ENCODE results near the gene FLG2. TPM values are rescaled to one million over a fixed set of nuclear protein-coding genes. Genes with fewer than 3 reads are reported as not detected.

The FLG2 gene
- total and polyA plus RNA-seq, 2 of the 8 experiments (the other 6 are each of a cell fraction or from before 2014, with no cell fraction given) = not detected

DNA sequence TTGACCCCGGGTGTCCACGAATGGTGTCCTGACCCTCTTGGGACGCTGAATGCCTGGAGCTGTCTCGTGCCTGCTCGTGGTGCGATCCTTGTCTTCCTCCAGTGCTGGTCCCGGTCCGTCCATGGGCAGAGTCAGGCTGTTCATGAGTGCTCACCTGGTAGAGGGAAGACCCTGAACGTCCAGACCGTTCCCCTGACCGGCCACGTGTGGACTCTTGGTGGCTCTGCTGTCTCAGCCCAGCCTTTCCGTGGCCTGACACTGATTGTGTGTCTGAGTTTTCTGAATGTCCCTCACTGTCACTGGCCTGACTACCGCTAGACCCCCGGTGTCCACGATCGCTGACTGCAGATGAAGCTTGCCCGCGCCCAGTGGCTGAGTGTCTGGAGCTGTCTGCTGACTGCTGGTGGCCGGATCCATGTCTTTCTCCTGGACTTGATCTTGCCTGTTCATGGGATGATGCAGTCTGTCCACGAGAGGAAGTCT, 46.4 kb downstream of the FLG2 start:
- CTCF ChIA-PET (ENCODE audit: partially characterized antibody) = no interaction called here
- TF ChIP-seq RXRA (IDR thresholded peaks at IDR 0.05; ENCODE audit: insufficient read depth, low read depth, low read length) = no peak
- TF ChIP-seq, protein P1, sequence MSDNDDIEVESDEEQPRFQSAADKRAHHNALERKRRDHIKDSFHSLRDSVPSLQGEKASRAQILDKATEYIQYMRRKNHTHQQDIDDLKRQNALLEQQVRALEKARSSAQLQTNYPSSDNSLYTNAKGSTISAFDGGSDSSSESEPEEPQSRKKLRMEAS (IDR thresholded peaks at IDR 0.05) = no peak
- TF ChIP-seq CHD2 (IDR thresholded peaks at IDR 0.05; ENCODE audit: low read length) = no peak
- no peak for TF ChIP-seq GTF2F1 (IDR thresholded peaks at IDR 0.05; ENCODE audit: borderline replicate concordance, low read depth, low read length)
- TF ChIP-seq BRCA1 (IDR thresholded peaks at IDR 0.05; ENCODE audit: low read depth, low read length) = no peak
- TF ChIP-seq CREB1 (IDR thresholded peaks at IDR 0.05) = no peak
- TF ChIP-seq JUND (IDR thresholded peaks at IDR 0.05; ENCODE audit: low read length) = no peak
- TF ChIP-seq POU5F1 (IDR thresholded peaks at IDR 0.05; ENCODE audit: low read depth, low read length) = no peak
- no peak for TF ChIP-seq EP300 (IDR thresholded peaks at IDR 0.05; ENCODE audit: borderline replicate concordance in 1 of 2, low read depth in 2 of 2, low read length in 2 of 2)
- TF ChIP-seq RAD21 (IDR thresholded peaks at IDR 0.05 in 1 of 2, conservative IDR thresholded peaks at IDR 0.05 in 1 of 2; ENCODE audit: low read depth in 2 of 2, low read length in 2 of 2) = no peak

More for the DNA sequence above, 46.4 kb downstream of the FLG2 start:
- Histone ChIP-seq H3K79me1 (ENCODE audit: low read depth, low read length) (no peaks in the 10 kb centered on the region), H3K23me2 (ENCODE audit: low read depth, low read length) (no peaks in the 10 kb centered on the region), H2BK5ac (ENCODE audit: low read depth, low read length) (no peak overlapping the region), H4K5ac (ENCODE audit: insufficient read length, low read depth, low read length) (no peak overlapping the region), H3K36me3 (ENCODE audit: control insufficient read depth in 2 of 4, insufficient read depth in 4 of 4, low read length in 3 of 4) (no peaks in the 10 kb centered on the region), H2BK120ac (replicated peaks; ENCODE audit: low read depth, low read length) (no peak overlapping the region), H3K4me1 (replicated peaks in 1 of 4; ENCODE audit: control insufficient read depth in 3 of 4, insufficient read depth in 4 of 4, low read length in 3 of 4) (no peaks in the 10 kb centered on the region), H2AFZ (ENCODE audit: low read length) (no peak overlapping the region), H2BK12ac (ENCODE audit: low read depth, low read length) (no peak overlapping the region), H3K9ac (replicated peaks in 1 of 4; ENCODE audit: extremely low read depth in 1 of 4, low read depth in 3 of 4, low read length in 3 of 4) (no peak overlapping the region), H2BK20ac (ENCODE audit: low read length) (no peak overlapping the region), H4K20me1 (replicated peaks in 1 of 2; ENCODE audit: control insufficient read depth in 1 of 2, insufficient read depth in 2 of 2, low read length in 2 of 2) (no peaks in the 10 kb centered on the region), H3K27ac (ENCODE audit: low read depth, low read length) (no peak overlapping the region), H2AK5ac (ENCODE audit: low read depth, low read length) (no peak overlapping the region), H3K9me3 (ENCODE audit: insufficient read depth in 2 of 2, low read depth in 1 of 2, low read length in 1 of 2) (peaks cover 78 to 82% of the 10 kb centered on the region in 2 experiments), H3K4me3 (ENCODE audit: extremely low read depth in 1 of 4, insufficient read depth in 2 of 4, low read depth in 3 of 4, low read length in 4 of 4) (no peak overlapping the region), H2BK15ac (ENCODE audit: low read length) (no peak overlapping the region), H3K14ac (ENCODE audit: insufficient read length) (no peak overlapping the region), H3K27me3 (replicated peaks in 1 of 4; ENCODE audit: control insufficient read depth in 3 of 4, extremely low read depth in 1 of 4, insufficient read depth in 3 of 4, low read length in 3 of 4) (no peaks in the 10 kb centered on the region), H3K4me2 (ENCODE audit: insufficient read depth in 1 of 2, low read depth in 2 of 2, low read length in 2 of 2) (no peak overlapping the region), H3K56ac (replicated peaks; ENCODE audit: insufficient read length, low read depth, low read length) (no peak overlapping the region), H4K91ac (replicated peaks; ENCODE audit: insufficient read length, low read length) (no peak overlapping the region), H3K23ac (ENCODE audit: insufficient read length) (no peak overlapping the region), H3K18ac (ENCODE audit: extremely low read depth, low read length) (no peak overlapping the region), H3K79me2 (ENCODE audit: control insufficient read depth in 1 of 2, insufficient read depth in 2 of 2, low read length in 2 of 2) (no peaks in the 10 kb centered on the region), H3K4ac (replicated peaks; ENCODE audit: insufficient read length, low read depth, low read length) (no peak overlapping the region), H4K8ac (ENCODE audit: extremely low read depth, insufficient read depth, low read length) (no peak overlapping the region)
- no peak for DNase-seq (ENCODE audit: low read depth in 1 of 2, low spot score in 2 of 2)
- POLR2A ChIA-PET (ENCODE audit: partially characterized antibody) = no interaction called here
- WGBS, 2 experiments (ENCODE audit: extremely low coverage in 1 of 2, insufficient coverage in 1 of 2, insufficient read length in 1 of 2, insufficient replicate concordance in 2 of 2, low coverage in 1 of 2, low lambda C conversion rate in 2 of 2, missing lambda C conversion rate in 1 of 2) = 87% methylated on average over 16 of the region's 21 CpGs; no CpG with 5 or more reads in 1 of the 2 experiments
- no peak for FAIRE-seq
